A172 (cell line): ENCODE data around the gene ESF1. TPM values are rescaled to one million over a fixed set of nuclear protein-coding genes. Genes with fewer than 3 reads are reported as not detected.
A peak's percentile ranks its signal among the peaks of the same experiment; 100 is the strongest.

ENCODE experiments used
- DNase-seq: peaks from one replicate; pipeline ENCODE4 v3.0.0-alpha.2; 2015; ENCODE audit warnings: low spot score
- total RNA-seq: library from RNA; depleted of rRNA; stranded (reverse); fragments of >200 nt; shearing (Covaris generic); gene quantifications from 2 replicates; pipeline ENCODE4 v1.2.3, GENCODE V29; 2014; rRNA removed

The ESF1 gene
- 15.6 and 20.9 TPM in 2 replicates for total RNA-seq

GRCh38 chr20:13784893-13785715 is at the start of gene ESF1, which contains the start of gene NDUFAF5:
TSS of gene ESF1 (minus strand) at chr20:13784919. CDS start at chr20:13783140, 1,779 bp downstream.
TSS of gene NDUFAF5 (plus strand) at chr20:13785028. CDS start at chr20:13785069, 41 bp downstream.
- DNase-seq, result peak; percentile 92

DNA sequence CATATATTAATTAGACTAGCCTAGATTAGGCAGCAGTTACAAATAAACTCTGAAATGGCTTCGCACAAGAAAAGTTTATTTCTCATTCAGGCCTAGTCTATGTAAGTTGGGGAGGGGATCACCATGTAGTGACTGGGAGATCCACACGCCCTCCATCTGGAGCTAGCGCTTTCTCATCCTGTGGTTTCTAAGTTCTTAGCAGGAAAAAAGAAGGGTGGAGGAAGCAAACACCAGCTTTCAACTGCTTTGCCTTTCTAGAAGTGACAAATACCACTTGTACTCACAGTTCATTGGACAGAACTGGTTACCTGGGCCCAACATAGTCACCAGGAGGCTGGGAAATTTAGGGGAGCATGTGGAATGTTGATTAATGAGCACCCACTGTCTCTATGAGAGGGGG is 46.8 kb upstream of the ESF1 start:
- no peak for DNase-seq

GRCh38 chr20:13825465-13825864 is 40.7 kb upstream of the ESF1 start:
- DNase-seq, result no peak

- DNase-seq, result no peak
These were observed 39.7 kb upstream of the ESF1 start for GRCh38 chr20:13824459-13824858.

DNA sequence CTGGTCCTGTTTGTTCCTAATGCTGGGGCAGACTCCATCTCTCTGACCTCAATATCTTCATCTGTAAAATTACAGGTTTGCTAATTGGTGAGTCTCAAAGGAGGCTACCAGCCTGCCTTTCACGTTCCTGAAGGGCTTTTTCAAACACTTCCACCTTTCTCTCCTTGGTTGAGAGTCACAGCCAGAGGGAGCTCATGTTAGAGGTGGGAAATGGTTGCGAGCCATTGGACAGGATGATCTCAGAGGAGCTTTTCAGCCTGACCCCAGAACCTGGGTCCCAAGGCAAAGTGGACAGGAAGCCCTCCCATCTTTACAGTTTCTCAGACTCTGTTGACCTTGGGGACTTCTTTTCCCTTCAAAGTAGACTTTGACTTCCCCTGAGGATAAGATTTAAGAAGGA is 37.7 kb upstream of the ESF1 start:
- DNase-seq, result no peak

GRCh38 chr20:13821876-13822275 is 37.2 kb upstream of the ESF1 start:
- DNase-seq, result no peak

GRCh38 chr20:13819885-13820645 is 35.3 kb upstream of the ESF1 start:
- peak; percentile 62 for DNase-seq

DNA sequence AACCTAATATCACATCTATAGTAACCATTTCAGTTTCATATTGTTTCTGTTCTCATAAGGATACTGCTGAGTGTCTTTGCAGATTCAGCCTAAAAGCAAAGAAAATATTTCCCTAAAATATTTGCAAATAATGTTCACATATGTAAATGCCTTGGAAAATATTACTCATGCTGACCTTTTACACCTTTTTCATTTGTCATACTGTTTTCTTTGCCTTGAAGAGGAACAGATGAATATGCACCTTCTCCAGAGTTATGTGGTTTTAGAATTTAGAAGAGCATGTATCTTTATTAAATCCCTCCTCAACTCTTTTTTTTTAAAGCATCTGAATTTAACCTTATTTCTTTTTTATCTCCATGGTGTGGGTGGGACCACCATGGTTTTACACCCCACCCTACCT is 32.6 kb upstream of the ESF1 start:
- no peak for DNase-seq

- no peak for DNase-seq
These were observed 32.0 kb upstream of the ESF1 start for GRCh38 chr20:13816757-13817156.

- DNase-seq, result no peak
These were observed 30.0 kb upstream of the ESF1 start for GRCh38 chr20:13814672-13815071.

DNA sequence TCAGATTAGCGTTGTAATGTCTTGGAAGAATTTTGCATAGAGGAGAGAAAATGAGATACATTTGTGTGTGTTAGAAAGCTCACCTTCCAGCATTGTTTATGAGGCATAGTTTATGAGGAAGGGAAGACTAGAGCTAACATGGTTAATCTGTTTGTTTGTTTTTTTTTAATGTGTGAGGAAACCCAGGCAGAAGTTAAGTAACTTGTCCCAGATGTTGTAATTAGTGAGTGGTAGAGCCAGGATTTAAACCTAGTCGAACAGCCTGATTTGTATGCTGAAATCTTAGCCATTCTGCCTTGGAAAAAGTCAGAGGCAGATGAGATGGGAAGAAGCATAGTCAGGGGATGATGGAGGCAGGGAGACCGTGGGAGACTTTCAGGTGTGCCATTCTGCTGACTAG is 29.2 kb upstream of the ESF1 start:
- no peak for DNase-seq

DNA sequence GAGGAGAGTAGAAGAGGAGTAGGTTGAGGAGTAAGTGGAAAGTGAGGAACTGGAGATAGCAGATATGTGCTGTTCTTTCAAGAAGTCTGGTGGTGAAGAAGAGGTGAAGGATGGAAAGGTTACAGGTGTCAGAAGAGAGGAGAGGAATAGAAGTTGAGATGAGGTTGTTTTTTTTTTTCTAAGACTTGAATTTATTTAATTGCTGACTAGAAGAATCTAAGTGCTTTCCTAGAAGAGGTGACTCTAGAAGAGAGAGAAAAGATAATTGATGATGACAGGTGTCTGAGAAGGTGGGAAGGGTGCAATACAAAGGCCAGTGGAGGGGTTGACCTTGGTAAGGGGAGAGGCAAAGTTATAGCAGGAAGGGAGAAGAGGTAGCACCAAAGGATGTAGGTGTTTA is 25.7 kb upstream of the ESF1 start:
- DNase-seq, result no peak

DNA sequence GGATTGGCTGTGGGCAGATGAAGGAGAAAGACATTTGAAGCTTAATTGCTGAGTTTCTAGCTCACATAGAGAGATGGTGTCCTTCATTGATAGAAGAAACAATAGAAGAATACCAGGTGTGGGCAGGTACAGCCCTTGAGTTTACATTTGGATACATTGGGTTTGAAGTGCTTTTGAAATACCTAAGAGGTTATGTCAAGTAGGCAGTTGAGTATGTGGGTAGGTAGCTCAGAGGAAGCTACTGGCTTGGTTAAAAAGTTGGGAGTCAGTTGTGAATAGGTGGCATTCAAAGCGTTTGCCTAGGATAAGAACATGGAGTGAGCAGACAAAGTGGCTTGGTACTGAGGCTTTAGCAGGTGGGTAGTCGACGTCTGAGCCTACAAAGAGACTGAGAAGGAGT is 25.1 kb upstream of the ESF1 start:
- DNase-seq, result no peak

DNA sequence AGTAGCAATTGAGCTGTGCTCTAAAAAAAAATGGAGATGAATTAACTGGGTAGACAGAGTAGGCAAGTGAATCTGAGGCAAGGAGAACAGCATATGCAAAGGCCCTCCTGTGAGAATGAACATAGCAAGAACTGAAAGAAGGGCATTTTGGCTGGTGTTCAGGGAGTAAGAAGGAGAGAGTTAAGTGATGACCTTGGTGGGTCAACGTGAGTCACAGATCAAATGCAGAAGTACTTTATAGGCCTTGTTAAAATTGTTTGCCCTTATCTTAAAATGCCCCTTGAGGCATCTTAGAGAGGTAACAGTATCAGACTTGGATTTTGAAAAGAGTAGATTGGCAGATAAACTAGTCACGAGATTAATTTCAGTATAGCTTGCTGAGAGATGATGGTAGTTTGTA is 24.7 kb upstream of the ESF1 start:
- no peak for DNase-seq

- peak; percentile 79 for DNase-seq
These were observed 16.0 kb upstream of the ESF1 start for GRCh38 chr20:13800728-13801134.

- DNase-seq, result no peak
These were observed 15.3 kb upstream of the ESF1 start for GRCh38 chr20:13799974-13800373.

GRCh38 chr20:13799040-13799439 is 14.3 kb upstream of the ESF1 start:
- DNase-seq, result no peak

- DNase-seq, result no peak
These were observed 9.9 kb upstream of the ESF1 start for GRCh38 chr20:13794667-13795066.

- DNase-seq, result no peak
These were observed 8.3 kb upstream of the ESF1 start for GRCh38 chr20:13793001-13793400.

GRCh38 chr20:13791540-13792459 is 7.1 kb upstream of the ESF1 start:
- no peak for DNase-seq

DNA sequence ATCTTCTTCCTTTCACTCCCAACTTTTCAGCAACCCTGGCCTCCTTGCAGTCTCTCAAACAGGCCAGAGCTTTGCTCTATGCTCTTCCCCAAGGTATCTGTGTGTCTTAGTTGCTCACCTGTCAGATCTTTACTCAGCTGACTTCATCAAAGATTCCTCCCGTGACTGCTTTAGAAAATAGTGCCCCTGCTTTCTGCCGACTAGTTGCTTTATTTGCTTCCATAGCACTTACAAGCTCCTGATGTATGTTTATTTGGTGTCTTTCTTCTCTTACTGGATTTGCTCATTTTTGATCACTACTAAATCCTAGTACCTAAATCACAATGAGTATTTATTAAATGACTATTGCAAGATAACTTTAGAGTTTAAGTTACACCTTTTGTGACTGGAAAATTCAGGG is 6.0 kb upstream of the ESF1 start:
- no peak for DNase-seq
